Chondrocyte (in vitro differentiated cells): ENCODE measurements around the gene RETREG2. TPM values are rescaled to one million over a fixed set of nuclear protein-coding genes. Genes with fewer than 3 reads are reported as not detected.

ENCODE experiments used
- DNase-seq: peaks from one replicate; pipeline ENCODE4 v3.0.0; 2021; ENCODE audit warnings: mixed read lengths, low spot score
- H3K27ac Mint-ChIP-seq: one replicate; pipeline ENCODE4 v1.8.0; 2021; ENCODE audit warnings: mild to moderate bottlenecking, moderate library complexity, mixed read lengths; ENCODE audit not compliant: unreplicated experiment
- H3K27me3 Mint-ChIP-seq: 2 replicates; pipeline ENCODE4 v1.8.0; 2021; ENCODE audit warnings: low read depth, mixed read lengths
- H3K36me3 Mint-ChIP-seq: 2 replicates; pipeline ENCODE4 v1.8.0; 2021; ENCODE audit warnings: low read depth, mixed read lengths
- H3K4me1 Mint-ChIP-seq: 2 replicates; pipeline ENCODE4 v1.8.0; 2021; ENCODE audit warnings: low read depth, mild to moderate bottlenecking, mixed read lengths
- H3K4me3 Mint-ChIP-seq: one replicate; pipeline ENCODE4 v1.8.0; 2021; ENCODE audit warnings: mild to moderate bottlenecking, moderate library complexity, mixed read lengths; ENCODE audit not compliant: unreplicated experiment
- H3K9me3 Mint-ChIP-seq: 2 replicates; pipeline ENCODE4 v1.8.0; 2021; ENCODE audit warnings: low read depth, mixed read lengths
- total RNA-seq: library from RNA; stranded (reverse); gene quantifications from 3 replicates; pipeline ENCODE4 v1.2.1, GENCODE V29; 2021
- TF ChIP-seq, protein P1 (sequence below): fragments of 200-600 bp; sonication (generic); IDR thresholded peaks from 2 replicates; pipeline ENCODE4 v1.5.0; 2021; ENCODE audit warnings: antibody characterized with exemption, mild to moderate bottlenecking, moderate library complexity

The RETREG2 gene
- total RNA-seq, 1 donor from 2014 or later = 88.0 TPM

DNA sequence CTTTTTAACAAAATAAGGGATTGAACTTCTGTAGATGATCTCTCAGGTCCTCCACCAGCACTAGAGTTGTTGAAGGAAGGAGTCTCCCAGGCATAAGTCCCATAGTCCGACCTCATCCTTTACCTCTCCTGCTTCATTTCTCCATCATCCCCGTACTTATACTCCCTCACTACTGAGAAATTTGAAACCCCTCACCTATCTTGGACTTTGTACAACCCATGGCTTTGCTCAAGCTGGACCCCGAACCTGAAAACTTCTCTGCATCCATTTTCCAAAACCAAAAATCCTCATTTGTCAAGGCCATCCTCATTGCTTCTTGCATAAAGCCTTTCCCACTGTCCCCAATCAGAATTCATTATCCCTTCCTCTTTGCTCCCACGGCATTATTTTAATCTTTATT, 17.0 kb upstream of the RETREG2 start:
- TF ChIP-seq, protein P1, sequence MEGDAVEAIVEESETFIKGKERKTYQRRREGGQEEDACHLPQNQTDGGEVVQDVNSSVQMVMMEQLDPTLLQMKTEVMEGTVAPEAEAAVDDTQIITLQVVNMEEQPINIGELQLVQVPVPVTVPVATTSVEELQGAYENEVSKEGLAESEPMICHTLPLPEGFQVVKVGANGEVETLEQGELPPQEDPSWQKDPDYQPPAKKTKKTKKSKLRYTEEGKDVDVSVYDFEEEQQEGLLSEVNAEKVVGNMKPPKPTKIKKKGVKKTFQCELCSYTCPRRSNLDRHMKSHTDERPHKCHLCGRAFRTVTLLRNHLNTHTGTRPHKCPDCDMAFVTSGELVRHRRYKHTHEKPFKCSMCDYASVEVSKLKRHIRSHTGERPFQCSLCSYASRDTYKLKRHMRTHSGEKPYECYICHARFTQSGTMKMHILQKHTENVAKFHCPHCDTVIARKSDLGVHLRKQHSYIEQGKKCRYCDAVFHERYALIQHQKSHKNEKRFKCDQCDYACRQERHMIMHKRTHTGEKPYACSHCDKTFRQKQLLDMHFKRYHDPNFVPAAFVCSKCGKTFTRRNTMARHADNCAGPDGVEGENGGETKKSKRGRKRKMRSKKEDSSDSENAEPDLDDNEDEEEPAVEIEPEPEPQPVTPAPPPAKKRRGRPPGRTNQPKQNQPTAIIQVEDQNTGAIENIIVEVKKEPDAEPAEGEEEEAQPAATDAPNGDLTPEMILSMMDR = no peak
- Mint-ChIP-seq H3K4me1 (peaks cover 29% of the 10 kb centered on the region), H3K9me3 (no peaks in the 10 kb centered on the region), H3K36me3 (peaks cover 5% of the 10 kb centered on the region), H3K27ac (peak overlapping the region; percentile 96), H3K27me3 (no peaks in the 10 kb centered on the region), H3K4me3 (peak overlapping the region; percentile 79)
- no peak for DNase-seq

DNA sequence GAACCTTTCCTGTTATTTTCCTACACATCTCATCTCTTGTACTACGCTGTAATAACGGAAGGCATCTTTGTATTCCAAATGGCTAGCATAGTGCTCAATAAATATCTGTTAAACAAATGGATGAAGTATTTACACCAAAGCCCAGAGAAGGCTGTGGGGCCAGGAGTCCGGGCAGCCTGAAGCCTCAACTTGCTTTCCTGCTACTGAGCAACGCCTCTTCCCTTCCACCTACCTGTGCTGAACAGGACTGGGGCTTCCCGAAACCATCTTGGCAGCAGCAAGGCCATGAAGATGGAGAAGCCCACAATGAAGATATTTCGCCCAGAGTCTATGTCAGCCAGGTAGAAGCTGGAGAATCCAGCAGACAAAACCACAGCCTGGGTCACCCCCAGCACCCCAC, 14.9 kb upstream of the RETREG2 start:
- Mint-ChIP-seq H3K36me3 (no peaks in the 10 kb centered on the region), H3K27me3 (no peaks in the 10 kb centered on the region), H3K4me3 (no peak overlapping the region), H3K4me1 (peaks cover 26% of the 10 kb centered on the region), H3K9me3 (no peaks in the 10 kb centered on the region), H3K27ac (no peak overlapping the region)
- no peak for DNase-seq
- TF ChIP-seq, protein P1 = no peak

DNA sequence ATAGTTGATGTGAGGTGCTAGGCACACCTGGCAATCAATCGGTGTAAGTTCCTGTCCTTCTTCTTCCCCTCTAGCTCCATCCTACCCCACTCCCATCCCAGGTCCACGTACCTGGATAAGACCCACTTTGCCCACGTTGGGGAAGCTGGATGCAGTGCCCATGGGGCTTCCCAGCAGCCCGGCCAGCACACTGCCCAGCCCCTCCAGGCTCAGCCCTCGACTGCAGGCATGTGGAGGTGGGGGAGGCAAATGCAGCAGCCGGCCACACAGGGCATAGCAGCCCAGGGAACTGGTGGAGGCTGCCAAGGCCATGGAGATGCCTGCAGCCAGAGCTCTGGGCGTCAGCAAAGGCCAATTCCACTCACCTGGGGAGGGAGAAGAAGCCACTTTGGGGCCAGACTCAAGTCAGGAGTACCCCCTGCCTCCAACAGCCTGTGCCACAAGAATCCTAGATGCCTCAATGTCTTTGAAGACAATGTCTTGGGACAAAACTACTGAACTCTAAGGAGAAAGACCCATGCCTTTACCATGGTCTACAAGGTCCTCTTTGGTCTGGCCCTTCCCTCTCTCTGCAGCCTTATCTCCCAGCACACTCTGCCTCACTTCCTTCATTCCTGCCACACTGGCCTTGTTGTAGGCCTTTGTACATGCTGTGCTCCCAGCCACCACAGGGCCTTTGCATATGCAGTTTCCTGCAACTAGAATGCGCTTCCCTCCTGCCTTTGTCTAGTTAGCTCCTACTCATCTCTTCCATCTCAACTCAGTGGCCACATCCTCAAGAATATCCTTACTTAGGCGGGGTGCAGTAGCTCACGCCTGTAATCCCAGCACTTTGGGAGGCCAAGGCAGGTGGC, 12.8 kb upstream of the RETREG2 start:
- no peaks in the 10 kb centered on the region for H3K27me3 Mint-ChIP-seq
- TF ChIP-seq, protein P1 = no peak
- peaks cover 9% of the 10 kb centered on the region for H3K4me1 Mint-ChIP-seq
- no peaks in the 10 kb centered on the region for H3K9me3 Mint-ChIP-seq
- H3K36me3 Mint-ChIP-seq = no peaks in the 10 kb centered on the region
- H3K27ac Mint-ChIP-seq = no peak overlapping the region
- no peak for DNase-seq
- H3K4me3 Mint-ChIP-seq = no peak overlapping the region

DNA sequence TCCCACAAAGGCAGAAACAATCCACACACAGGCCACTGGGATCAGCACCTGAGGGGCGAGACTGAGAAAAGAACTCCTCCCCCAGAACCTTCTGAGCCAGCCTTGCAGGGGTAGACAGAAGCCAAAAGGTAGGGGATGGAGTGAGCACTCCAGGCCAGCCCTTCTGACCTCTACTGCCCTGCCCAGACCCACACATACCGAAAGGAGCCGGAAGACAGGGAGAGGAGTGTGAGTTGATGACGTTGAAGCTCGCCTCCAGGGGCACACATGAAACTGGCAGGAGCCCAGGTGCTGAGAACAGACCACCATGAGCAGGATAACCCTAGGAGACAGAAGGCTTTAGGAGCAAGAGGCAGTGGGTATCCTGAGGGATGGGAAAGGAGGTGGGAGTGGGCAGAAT, 10.1 kb upstream of the RETREG2 start:
- H3K9me3 Mint-ChIP-seq = no peaks in the 10 kb centered on the region
- no peak overlapping the region for H3K27ac Mint-ChIP-seq
- no peak overlapping the region for H3K4me3 Mint-ChIP-seq
- TF ChIP-seq, protein P1 = no peak
- DNase-seq = no peak
- H3K4me1 Mint-ChIP-seq = peaks cover 11% of the 10 kb centered on the region
- H3K36me3 Mint-ChIP-seq = peaks cover 2% of the 10 kb centered on the region
- H3K27me3 Mint-ChIP-seq = no peaks in the 10 kb centered on the region

DNA sequence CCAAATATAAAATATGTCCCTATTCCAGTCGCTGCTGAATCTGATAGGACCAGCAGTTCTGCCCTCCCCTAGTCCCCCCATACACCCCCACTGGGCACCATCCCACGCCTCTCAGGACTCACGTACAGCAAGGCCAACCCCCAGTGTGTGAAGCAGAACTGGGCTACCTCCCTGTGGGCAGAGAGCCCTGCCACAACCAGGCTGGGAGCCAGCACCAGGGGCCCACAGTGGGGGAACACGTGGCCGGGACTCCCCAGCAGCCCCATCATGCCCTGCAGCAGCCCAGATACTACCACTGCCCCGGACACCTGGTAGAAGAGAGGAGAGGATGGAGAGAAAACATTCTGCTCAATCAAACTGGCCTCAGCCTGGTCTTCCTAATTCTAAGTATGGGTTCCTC, 9.5 kb upstream of the RETREG2 start:
- Mint-ChIP-seq H3K4me1 (peaks cover 11% of the 10 kb centered on the region), H3K27me3 (no peaks in the 10 kb centered on the region), H3K27ac (no peak overlapping the region), H3K4me3 (no peak overlapping the region), H3K9me3 (no peaks in the 10 kb centered on the region), H3K36me3 (peaks cover 2% of the 10 kb centered on the region)
- TF ChIP-seq, protein P1 = no peak
- no peak for DNase-seq
